A673 (cell line): ENCODE data around the gene LRRC74B. TPM values are rescaled to one million over a fixed set of nuclear protein-coding genes. Genes with fewer than 3 reads are reported as not detected.

Experiments used
- BruUV-seq: library from RNA; stranded (reverse); fragments of 400-500 nt; replicated peaks from 2 replicates; lab custom pipeline; 2021; lab: Mats Ljungman, UMichigan
- CTCF ChIA-PET: fragments of 300-600 bp; sonication (Branson Sonifier 250); formaldehyde crosslinking; loops from one replicate; lab custom pipeline; 2022; ENCODE audit warnings: antibody characterized with exemption; lab: Charles Lee
- POLR2A ChIA-PET: fragments of 300-600 bp; sonication (Branson Sonifier 250); formaldehyde crosslinking; loops from one replicate; lab custom pipeline; 2022; ENCODE audit warnings: antibody characterized with exemption; ENCODE audit not compliant: low non-redundant PET; lab: Charles Lee
- DNase-seq: peaks from one replicate; pipeline ENCODE4 v3.0.0-alpha.2; 2015; ENCODE audit warnings: low spot score
- H3K27ac ChIP-seq: fragments of 200-600 bp; sonication (generic); 2 replicates; pipeline ENCODE4 v1.5.1; 2016; ENCODE audit warnings: mixed run types, low read depth, mild to moderate bottlenecking, mixed read lengths, antibody characterized with exemption, low read length; ENCODE audit not compliant: poor library complexity, severe bottlenecking
- H3K27me3 ChIP-seq: fragments of 200-600 bp; sonication (generic); replicated peaks from 2 replicates; pipeline ENCODE4 v1.6.1; 2017; ENCODE audit warnings: mixed run types, low read depth, mild to moderate bottlenecking, mixed read lengths, antibody characterized with exemption, low read length; ENCODE audit not compliant: insufficient read depth, poor library complexity
- H3K36me3 ChIP-seq: fragments of 200-600 bp; sonication (generic); 2 replicates; pipeline ENCODE4 v1.6.1; 2016; ENCODE audit warnings: mixed run types, mild to moderate bottlenecking, mixed read lengths, antibody characterized with exemption, low read length; ENCODE audit not compliant: insufficient read depth, poor library complexity, severe bottlenecking
- H3K4me1 ChIP-seq: fragments of 200-600 bp; sonication (generic); 2 replicates; pipeline ENCODE4 v1.6.1; 2017; ENCODE audit warnings: mixed run types, mild to moderate bottlenecking, mixed read lengths, antibody characterized with exemption, low read length; ENCODE audit not compliant: insufficient read depth, poor library complexity, severe bottlenecking
- H3K4me3 ChIP-seq: fragments of 200-600 bp; sonication (generic); 2 replicates; pipeline ENCODE4 v1.5.1; 2016; ENCODE audit warnings: low read depth, mixed run types, mild to moderate bottlenecking, mixed read lengths, low read length; ENCODE audit not compliant: poor library complexity, severe bottlenecking
- H3K9me3 ChIP-seq: fragments of 200-600 bp; sonication (generic); 2 replicates; pipeline ENCODE4 v1.6.1; 2016; ENCODE audit warnings: mixed run types, low read depth, mild to moderate bottlenecking, mixed read lengths, antibody characterized with exemption, low read length; ENCODE audit not compliant: poor library complexity, severe bottlenecking
- EZH2 ChIP-seq: fragments of 200-600 bp; sonication (generic); IDR thresholded peaks from 2 replicates; pipeline ENCODE4 v1.6.1; 2017; ENCODE audit warnings: borderline replicate concordance, low read depth, mild to moderate bottlenecking, mixed read lengths, antibody characterized with exemption, low read length; ENCODE audit not compliant: poor library complexity, severe bottlenecking
- intact Hi-C: fragments of 100-400 bp; cut with micrococcal nuclease; formaldehyde crosslinking; loops from one replicate; pipeline ENCODE4 v1.10.0; 2022; ENCODE audit not compliant: unreplicated experiment
- total RNA-seq: library from RNA; stranded (reverse); gene quantifications from 2 replicates; pipeline ENCODE4 v1.2.3, GENCODE V29; 2021
- TF ChIP-seq, protein P1 (sequence below): fragments of 300-800, 200-600 bp; sonication (generic); conservative IDR thresholded peaks from 2 replicates; pipeline ENCODE4 v1.5.1; 2017; ENCODE audit warnings: low read depth, mild to moderate bottlenecking, antibody characterized with exemption, low read length, moderate library complexity, mixed read lengths

The LRRC74B gene
- total RNA-seq, 1 experiment from 2014 or later, result not detected

DNA sequence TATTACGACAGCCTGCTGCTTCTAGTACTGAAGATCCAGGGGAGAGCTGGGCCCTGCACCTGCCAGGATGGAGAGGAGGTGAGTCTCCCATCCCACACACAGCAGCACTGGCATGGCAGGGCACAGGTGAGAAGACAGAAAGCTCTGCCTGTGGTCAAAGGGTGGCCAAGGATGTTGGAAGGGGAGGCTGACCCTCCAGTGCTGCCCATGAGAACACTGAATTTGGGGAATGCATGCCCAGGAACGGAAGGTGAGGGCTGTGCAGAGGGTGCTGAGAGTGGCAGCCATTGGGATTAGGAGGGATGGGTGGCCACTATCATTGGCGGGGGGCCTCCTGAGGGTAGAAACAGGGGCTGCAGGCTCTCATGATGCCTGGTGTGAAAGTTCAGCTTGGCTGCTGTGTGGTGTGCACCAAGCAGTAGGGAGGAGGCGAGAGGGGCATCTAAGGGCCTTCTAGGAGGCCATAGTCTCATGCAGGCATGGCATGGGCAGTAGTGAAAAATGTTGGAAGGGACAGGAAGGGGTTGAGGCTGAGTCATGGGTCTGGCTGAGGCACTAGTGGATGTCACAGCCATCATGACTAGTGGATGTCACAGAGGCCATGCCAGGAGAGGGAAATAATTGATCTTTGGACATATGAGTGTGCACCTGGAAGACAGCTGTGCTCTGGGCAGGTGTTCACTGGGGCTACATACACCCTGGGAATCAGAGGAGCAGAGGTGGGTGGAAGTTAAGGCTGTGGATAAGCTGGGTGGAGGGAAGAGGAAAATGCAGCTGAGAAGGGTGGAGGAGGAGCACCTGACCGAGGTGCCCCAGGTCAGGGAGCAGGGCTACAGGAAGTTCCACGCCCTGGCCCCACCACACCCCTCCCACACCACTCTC, 2.5 kb upstream of the LRRC74B start:
- Histone ChIP-seq H3K27ac (no peak overlapping the region), H3K36me3 (no peaks in the 10 kb centered on the region), H3K9me3 (no peaks in the 10 kb centered on the region), H3K4me1 (peaks cover 10% of the 10 kb centered on the region), H3K4me3 (no peak overlapping the region), H3K27me3 (no peaks in the 10 kb centered on the region)
- intact Hi-C loops, result no loop called here
- no peak for DNase-seq
- ChIA-PET CTCF (no interaction called here), POLR2A (no interaction called here)
- BruUV-seq, result no TSS peak
- TF ChIP-seq, protein P1, sequence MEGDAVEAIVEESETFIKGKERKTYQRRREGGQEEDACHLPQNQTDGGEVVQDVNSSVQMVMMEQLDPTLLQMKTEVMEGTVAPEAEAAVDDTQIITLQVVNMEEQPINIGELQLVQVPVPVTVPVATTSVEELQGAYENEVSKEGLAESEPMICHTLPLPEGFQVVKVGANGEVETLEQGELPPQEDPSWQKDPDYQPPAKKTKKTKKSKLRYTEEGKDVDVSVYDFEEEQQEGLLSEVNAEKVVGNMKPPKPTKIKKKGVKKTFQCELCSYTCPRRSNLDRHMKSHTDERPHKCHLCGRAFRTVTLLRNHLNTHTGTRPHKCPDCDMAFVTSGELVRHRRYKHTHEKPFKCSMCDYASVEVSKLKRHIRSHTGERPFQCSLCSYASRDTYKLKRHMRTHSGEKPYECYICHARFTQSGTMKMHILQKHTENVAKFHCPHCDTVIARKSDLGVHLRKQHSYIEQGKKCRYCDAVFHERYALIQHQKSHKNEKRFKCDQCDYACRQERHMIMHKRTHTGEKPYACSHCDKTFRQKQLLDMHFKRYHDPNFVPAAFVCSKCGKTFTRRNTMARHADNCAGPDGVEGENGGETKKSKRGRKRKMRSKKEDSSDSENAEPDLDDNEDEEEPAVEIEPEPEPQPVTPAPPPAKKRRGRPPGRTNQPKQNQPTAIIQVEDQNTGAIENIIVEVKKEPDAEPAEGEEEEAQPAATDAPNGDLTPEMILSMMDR, result no peak
- no peak for TF ChIP-seq EZH2

DNA sequence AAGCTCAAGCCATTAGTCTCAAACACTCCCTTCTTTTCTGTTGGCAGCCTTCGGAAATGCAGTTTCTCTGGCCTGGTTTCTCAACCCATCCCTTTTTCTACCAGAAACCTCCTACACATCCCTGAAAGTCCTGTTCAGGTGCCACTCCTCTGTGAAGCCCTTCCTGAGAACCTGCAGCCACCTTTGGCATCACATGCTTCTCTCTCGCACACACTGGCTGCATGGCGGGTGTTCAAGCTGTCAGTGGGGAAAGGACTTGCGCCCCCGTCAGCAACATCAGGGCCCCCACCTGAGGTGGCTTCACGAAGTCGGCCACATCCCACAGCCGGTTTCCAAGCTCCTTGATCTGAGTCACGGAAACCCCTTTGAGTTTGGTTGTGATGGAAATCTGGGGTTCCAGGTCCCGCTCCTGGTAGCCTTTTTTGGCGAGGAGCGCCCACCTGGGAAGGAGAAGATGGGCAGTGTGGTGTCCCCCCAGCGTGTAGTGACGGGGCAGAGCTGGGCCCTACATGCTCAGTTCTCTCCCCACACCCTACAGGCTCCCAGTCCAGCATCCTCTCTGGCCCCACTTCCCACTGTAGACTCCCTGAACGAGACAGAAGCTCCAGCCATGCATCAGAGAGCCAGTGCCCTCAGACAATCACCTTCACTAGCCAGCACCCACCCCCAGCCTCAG, 1.7 kb upstream of the LRRC74B start:
- no peak overlapping the region for H3K27ac ChIP-seq

DNA sequence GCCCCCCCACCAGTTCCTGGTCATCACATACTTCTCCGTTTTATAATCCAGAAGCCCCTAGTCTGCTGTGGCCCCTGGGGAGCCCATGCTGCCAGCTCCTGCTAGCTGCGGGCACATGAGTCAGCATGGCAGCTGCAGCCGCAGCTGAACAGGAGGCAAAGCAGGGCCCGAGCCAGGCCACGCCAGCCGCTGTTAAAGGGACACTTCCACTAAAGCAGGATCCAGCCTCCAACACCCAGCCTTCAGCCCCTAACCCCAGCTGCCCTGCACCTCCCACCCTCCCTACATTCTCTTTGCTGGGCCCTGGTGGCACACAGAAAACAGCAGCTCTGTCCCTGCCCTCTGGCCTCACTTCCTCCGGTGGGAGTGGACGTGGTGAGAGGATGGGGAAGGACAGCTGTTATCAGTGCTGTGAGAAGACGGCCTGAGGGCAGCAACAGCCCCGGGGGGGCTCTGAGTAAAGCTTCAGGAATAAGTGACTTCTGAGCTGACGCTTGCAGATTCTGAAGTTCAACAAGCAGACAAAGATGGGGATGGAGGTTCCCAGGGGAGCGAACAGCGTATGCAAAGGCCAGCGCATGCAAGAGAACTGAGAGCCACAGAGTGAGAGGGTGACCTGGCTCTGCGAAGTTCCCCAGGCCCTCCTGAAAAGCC, 688 bp upstream of the LRRC74B start:
- no peaks in the 10 kb centered on the region for H3K9me3 ChIP-seq
- CTCF ChIA-PET, result no interaction called here
- intact Hi-C loops, result no loop called here
- H3K27me3 ChIP-seq, result no peaks in the 10 kb centered on the region
- no TSS peak for BruUV-seq
- no peak overlapping the region for H3K27ac ChIP-seq
- POLR2A ChIA-PET, result interaction anchor here (0.6 kb wide), 1 partner anchor 8 kb away, joined by 4 read pairs; no protein-coding TSS in a partner anchor
- H3K36me3 ChIP-seq, result no peaks in the 10 kb centered on the region
- TF ChIP-seq, protein P1, result no peak
- no peak for TF ChIP-seq EZH2
- H3K4me1 ChIP-seq, result peaks cover 10% of the 10 kb centered on the region
- H3K4me3 ChIP-seq, result peak overlapping the region; percentile 33
- DNase-seq, result peak; percentile 40

More for the DNA sequence above, 1.7 kb upstream of the LRRC74B start:
- ChIA-PET CTCF (no interaction called here), POLR2A (no interaction called here)
- H3K4me3 ChIP-seq, result no peak overlapping the region
- TF ChIP-seq, protein P1, result no peak
- TF ChIP-seq EZH2, result no peak
- H3K9me3 ChIP-seq, result no peaks in the 10 kb centered on the region
- intact Hi-C loops, result no loop called here
- DNase-seq, result no peak
- H3K27me3 ChIP-seq, result no peaks in the 10 kb centered on the region
- no TSS peak for BruUV-seq
- peaks cover 10% of the 10 kb centered on the region for H3K4me1 ChIP-seq
- H3K36me3 ChIP-seq, result no peaks in the 10 kb centered on the region
